K562 (cell line): ENCODE data around the gene TNP1. TPM values are rescaled to one million over a fixed set of nuclear protein-coding genes. Genes with fewer than 3 reads are reported as not detected.

Source experiments
- ARID1B ChIP-seq: fragments of 450-650 bp; IDR thresholded peaks from 2 replicates; pipeline ENCODE4 v1.6.1; 2016; ENCODE audit warnings: antibody characterized with exemption, mild to moderate bottlenecking, inconsistent platforms
- DMBX1 ChIP-seq: fragments of 250-450 bp; sonication (Bioruptor Pico); IDR thresholded peaks from 2 replicates; pipeline ENCODE4 v1.8.0; 2022; ENCODE audit warnings: inconsistent platforms, mild to moderate bottlenecking, moderate library complexity, borderline replicate concordance
- HINFP ChIP-seq: fragments of 450-650 bp; conservative IDR thresholded peaks from 2 replicates; pipeline ENCODE4 v1.6.1; 2016; ENCODE audit warnings: missing genetic modification characterization, low read depth, mild to moderate bottlenecking, control low read depth, missing compliant biosample characterization
- L3MBTL2 ChIP-seq: fragments of 450-650 bp; IDR thresholded peaks from 2 replicates; pipeline ENCODE4 v1.6.1; 2016; ENCODE audit warnings: mild to moderate bottlenecking, moderate library complexity
- MTA2 ChIP-seq: fragments of 450-650 bp; IDR thresholded peaks from 2 replicates; pipeline ENCODE4 v1.6.1; 2016; ENCODE audit warnings: low read depth
- NFRKB ChIP-seq: fragments of 450-650 bp; IDR thresholded peaks from 2 replicates; pipeline ENCODE4 v1.6.1; 2016; ENCODE audit warnings: low read depth
- NR2C2 ChIP-seq, 2 experiments: fragments of 200-800 bp in 1 of 2; sonication (Bioruptor generic) in 1 of 2; sonication (generic) in 1 of 2; formaldehyde crosslinking in 1 of 2; IDR thresholded peaks; 2 replicates each; pipeline versions ENCODE4 v1.6.1 to v1.8.0; 2016 to 2022; ENCODE audit warnings: mild to moderate bottlenecking in 1 of 2, missing compliant biosample characterization in 1 of 2, missing genetic modification characterization in 1 of 2, missing genetic modification reagents in 1 of 2
- POLR2B ChIP-seq: fragments of 450-650 bp; IDR thresholded peaks from 2 replicates; pipeline ENCODE4 v1.6.1; 2018; ENCODE audit warnings: low read depth; ENCODE audit not compliant: partially characterized antibody
- SMARCA4 ChIP-seq: fragments of 450-650 bp; IDR thresholded peaks from 2 replicates; pipeline ENCODE4 v1.6.1; 2016
- SMARCC2 ChIP-seq: fragments of 450-650 bp; IDR thresholded peaks from 2 replicates; pipeline ENCODE4 v1.6.1; 2017; ENCODE audit warnings: antibody characterized with exemption, moderate library complexity, mild to moderate bottlenecking, low read depth
- TCF3 ChIP-seq: sonication (generic); formaldehyde crosslinking; IDR thresholded peaks from 2 replicates; pipeline ENCODE4 v1.4.0; 2020; ENCODE audit warnings: mild to moderate bottlenecking, missing genetic modification reagents
- ZNF175 ChIP-seq: fragments of 200-800 bp; sonication (Bioruptor generic); IDR thresholded peaks from 2 replicates; pipeline ENCODE4 v1.6.1; 2016; ENCODE audit warnings: low read depth, mild to moderate bottlenecking, missing genetic modification characterization, missing compliant biosample characterization
- ZNF592 ChIP-seq: fragments of 450-650 bp; IDR thresholded peaks from 2 replicates; pipeline ENCODE4 v1.6.1; 2017; ENCODE audit warnings: antibody characterized with exemption, mild to moderate bottlenecking
- ZNF766 ChIP-seq: fragments of 200-800 bp; sonication (Bioruptor generic); conservative IDR thresholded peaks from 2 replicates; pipeline ENCODE4 v1.6.1; 2016; ENCODE audit warnings: missing genetic modification characterization, missing compliant biosample characterization
- ZSCAN29 ChIP-seq: fragments of 450-650 bp; IDR thresholded peaks from 2 replicates; pipeline ENCODE4 v1.6.1; 2017
- polyA plus RNA-seq, 8 experiments: library from polyadenylated mRNA; depleted of rRNA in 4 of 8; stranded (reverse) in 5 of 8; unstranded in 3 of 8; fragments of >200 nt; fragmentation: Nextera tagmentation in 2 of 8; fragmentation: Illumina TruSeq in 1 of 8; extraction: Ambion mirVana in 2 of 8; extraction: Trizol in 1 of 8; gene quantifications; 2 replicates each; pipeline versions ENCODE4 v1.2.1 to v1.2.3, GENCODE V29; 2011 to 2014; ENCODE audit warnings: inconsistent platforms in 1 of 8, missing spikeins in 1 of 8
- total RNA-seq, 7 experiments: library from RNA; depleted of rRNA in 6 of 7; stranded (reverse); fragments of >200 nt in 6 of 7; fragmentation: Illumina TruSeq in 2 of 7; extraction: Trizol in 2 of 7; gene quantifications; 2 replicates each; pipeline versions ENCODE4 v1.2.1 to v1.2.3, GENCODE V29; 2011 to 2021; ENCODE audit warnings: low replicate concordance in 1 of 7
- TF ChIP-seq, protein P1 (sequence below): conservative IDR thresholded peaks from 2 replicates; pipeline ENCODE4 v1.6.1; 2011; ENCODE audit warnings: low read depth, mild to moderate bottlenecking, low read length; ENCODE audit not compliant: control insufficient read depth
- TF ChIP-seq, protein P2 (sequence below), 2 experiments: fragments of 450-650 bp; IDR thresholded peaks; 2 replicates each; pipeline ENCODE4 v1.6.1; 2018; ENCODE audit warnings: mild to moderate bottlenecking in 2 of 2, low read depth in 1 of 2; ENCODE audit not compliant: partially characterized antibody in 2 of 2

The TNP1 gene
- total and polyA plus RNA-seq, 9 of the 15 experiments (the other 6 are each of a cell fraction or from before 2014, with no cell fraction given), result not detected

GRCh38 chr2:216882876-216883275 is 23.0 kb upstream of the TNP1 start (continued):
- TF ChIP-seq ZNF592 (peak; percentile 77; the same call in 1 of the 2 replicates), ZSCAN29 (no peak), TCF3 (CRISPR knock-in tag) (peak; percentile 84), NFRKB (peak; percentile 43; the same call in 1 of the 2 replicates), ZNF175 (CRISPR knock-in tag) (peak; percentile 60; the same call in 1 of the 2 replicates), ZNF766 (CRISPR knock-in tag) (0 out of 2 replicates have a peak, but pooled peaks have one; percentile 63), ARID1B (peak; percentile 87), NR2C2 (CRISPR knock-in tag; IDR thresholded peaks at IDR 0.05) (no peak), NR2C2 (tag; IDR thresholded peaks at IDR 0.05) (peak; percentile 29; the same call in 1 of the 2 replicates), MTA2 (peak; percentile 55; the same call in 1 of the 2 replicates), HINFP (tag) (0 out of 2 replicates have a peak, but pooled peaks have one; percentile 16), DMBX1 (CRISPR knock-in tag) (peak; percentile 60; the same call in 1 of the 2 replicates), SMARCC2 (0 out of 2 replicates have a peak, but pooled peaks have one; percentile 28), L3MBTL2 (0 out of 2 replicates have a peak, but pooled peaks have one; percentile 27), POLR2B (no peak), SMARCA4 (peak; percentile 48; the same call in 1 of the 2 replicates)
- TF ChIP-seq, protein P1, sequence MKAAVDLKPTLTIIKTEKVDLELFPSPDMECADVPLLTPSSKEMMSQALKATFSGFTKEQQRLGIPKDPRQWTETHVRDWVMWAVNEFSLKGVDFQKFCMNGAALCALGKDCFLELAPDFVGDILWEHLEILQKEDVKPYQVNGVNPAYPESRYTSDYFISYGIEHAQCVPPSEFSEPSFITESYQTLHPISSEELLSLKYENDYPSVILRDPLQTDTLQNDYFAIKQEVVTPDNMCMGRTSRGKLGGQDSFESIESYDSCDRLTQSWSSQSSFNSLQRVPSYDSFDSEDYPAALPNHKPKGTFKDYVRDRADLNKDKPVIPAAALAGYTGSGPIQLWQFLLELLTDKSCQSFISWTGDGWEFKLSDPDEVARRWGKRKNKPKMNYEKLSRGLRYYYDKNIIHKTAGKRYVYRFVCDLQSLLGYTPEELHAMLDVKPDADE, result no peak
- TF ChIP-seq, protein P2, sequence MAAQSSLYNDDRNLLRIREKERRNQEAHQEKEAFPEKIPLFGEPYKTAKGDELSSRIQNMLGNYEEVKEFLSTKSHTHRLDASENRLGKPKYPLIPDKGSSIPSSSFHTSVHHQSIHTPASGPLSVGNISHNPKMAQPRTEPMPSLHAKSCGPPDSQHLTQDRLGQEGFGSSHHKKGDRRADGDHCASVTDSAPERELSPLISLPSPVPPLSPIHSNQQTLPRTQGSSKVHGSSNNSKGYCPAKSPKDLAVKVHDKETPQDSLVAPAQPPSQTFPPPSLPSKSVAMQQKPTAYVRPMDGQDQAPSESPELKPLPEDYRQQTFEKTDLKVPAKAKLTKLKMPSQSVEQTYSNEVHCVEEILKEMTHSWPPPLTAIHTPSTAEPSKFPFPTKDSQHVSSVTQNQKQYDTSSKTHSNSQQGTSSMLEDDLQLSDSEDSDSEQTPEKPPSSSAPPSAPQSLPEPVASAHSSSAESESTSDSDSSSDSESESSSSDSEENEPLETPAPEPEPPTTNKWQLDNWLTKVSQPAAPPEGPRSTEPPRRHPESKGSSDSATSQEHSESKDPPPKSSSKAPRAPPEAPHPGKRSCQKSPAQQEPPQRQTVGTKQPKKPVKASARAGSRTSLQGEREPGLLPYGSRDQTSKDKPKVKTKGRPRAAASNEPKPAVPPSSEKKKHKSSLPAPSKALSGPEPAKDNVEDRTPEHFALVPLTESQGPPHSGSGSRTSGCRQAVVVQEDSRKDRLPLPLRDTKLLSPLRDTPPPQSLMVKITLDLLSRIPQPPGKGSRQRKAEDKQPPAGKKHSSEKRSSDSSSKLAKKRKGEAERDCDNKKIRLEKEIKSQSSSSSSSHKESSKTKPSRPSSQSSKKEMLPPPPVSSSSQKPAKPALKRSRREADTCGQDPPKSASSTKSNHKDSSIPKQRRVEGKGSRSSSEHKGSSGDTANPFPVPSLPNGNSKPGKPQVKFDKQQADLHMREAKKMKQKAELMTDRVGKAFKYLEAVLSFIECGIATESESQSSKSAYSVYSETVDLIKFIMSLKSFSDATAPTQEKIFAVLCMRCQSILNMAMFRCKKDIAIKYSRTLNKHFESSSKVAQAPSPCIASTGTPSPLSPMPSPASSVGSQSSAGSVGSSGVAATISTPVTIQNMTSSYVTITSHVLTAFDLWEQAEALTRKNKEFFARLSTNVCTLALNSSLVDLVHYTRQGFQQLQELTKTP (IDR thresholded peaks at IDR 0.05; ENCODE audit: low read depth in 1 of 2, partially characterized antibody in 2 of 2), result peak in 1 of 2 experiments; percentile 23
